A549 treated with Hydrocortisone at 1 μM for 4 hours (cell line): Measurements from ENCODE around the gene NELFCD. TPM values are rescaled to one million over a fixed set of nuclear protein-coding genes. Genes with fewer than 3 reads are reported as not detected.

ENCODE experiments used
- total RNA-seq: library from RNA; stranded (reverse); fragments of 200-300 nt; extraction: Qiagen RNA extraction; gene quantifications from 5 replicates; pipeline ENCODE4 v1.2.3, GENCODE V29; 2022

The NELFCD gene
- total RNA-seq, result 40.0 to 46.7 TPM (median 44.1 TPM) in 5 replicates

GRCh38 chr20:58980711-58981627 lies at the start of gene NELFCD:
TSS of gene NELFCD (plus strand) at chr20:58981256. CDS start at chr20:58981310, 54 bp downstream.

GRCh38 chr20:59006864-59007664 lies 26.0 kb downstream of the NELFCD start, which contains the start of gene CTSZ:
TSS of gene CTSZ (minus strand) at chr20:59007254. CDS start at chr20:59007128, 126 bp downstream.

GRCh38 chr20:59019217-59019616 lies 38.2 kb downstream of the NELFCD start, which contains the start of gene TUBB1:
TSS of gene TUBB1 (plus strand) at chr20:59019429. CDS start at chr20:59019523, 94 bp downstream.

GRCh38 chr20:59032023-59032712 lies 51.1 kb downstream of the NELFCD start, which contains the start of gene ATP5F1E:
TSS of gene ATP5F1E (minus strand) at chr20:59032335. CDS start at chr20:59032251, 84 bp downstream.

GRCh38 chr20:59042151-59042795 lies 61.2 kb downstream of the NELFCD start, which contains the start of gene PRELID3B:
TSS of gene PRELID3B (minus strand) at chr20:59042786. CDS start at chr20:59042730, 56 bp downstream.

Other genes with a start within 250 kb of the NELFCD start
- not detected in 5 replicates for gene GNAS-AS1, start 130.4 kb upstream of the NELFCD start, total RNA-seq
- gene GNAS, start 128.5 kb upstream of the NELFCD start, total RNA-seq, result 705 to 765 TPM (median 723 TPM) in 5 replicates
- gene CTSZ, start 26.0 kb downstream of the NELFCD start, total RNA-seq, result 165 to 188 TPM (median 181 TPM) in 5 replicates
- 0.02 to 0.03 TPM (median 0.03 TPM) in 3 of 5 replicates, not detected in the others for gene TUBB1, start 38.2 kb downstream of the NELFCD start, total RNA-seq
- 83.5 to 115 TPM (median 99.6 TPM) in 5 replicates for gene ATP5F1E, start 51.1 kb downstream of the NELFCD start, total RNA-seq
- gene PRELID3B, start 61.5 kb downstream of the NELFCD start, total RNA-seq, result 53.6 to 74.2 TPM (median 62.1 TPM) in 5 replicates
- not detected in 5 replicates for gene ZNF831, start 182.6 kb downstream of the NELFCD start, total RNA-seq